ENCODE data around the gene PSMA2. TPM values are rescaled to one million over a fixed set of nuclear protein-coding genes. Genes with fewer than 3 reads are reported as not detected.

The PSMA2 gene
- total RNA-seq, 2 experiments from 2014 or later: 199 to 221 TPM

DNA sequence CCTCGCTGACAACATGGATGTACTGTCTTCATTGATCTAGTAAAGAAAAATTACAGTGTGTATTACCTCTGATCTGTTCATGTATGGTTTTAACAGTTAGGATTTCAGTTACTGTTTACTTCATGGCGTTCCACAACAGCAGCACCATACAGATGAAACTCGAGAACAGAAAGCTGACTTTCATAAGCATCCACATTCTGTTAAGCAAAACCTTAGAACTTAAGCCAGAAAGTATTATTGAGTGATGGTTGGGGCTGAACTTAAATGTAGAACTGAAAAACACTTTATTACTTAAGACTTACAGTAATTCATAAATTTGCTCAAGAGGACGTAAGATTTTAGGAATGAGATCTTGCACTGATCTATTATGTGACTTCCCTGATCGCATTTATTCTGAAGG, 3.9 kb upstream of the PSMA2 start:
- intact Hi-C loops (cut with micrococcal nuclease): loop anchor here (10.0 kb wide), 1 partner anchor 929 kb away; the partner anchor contains the start of gene MRPS24
- no peak for DNase-seq
- peaks cover 58% of the 10 kb centered on the region for H3K4me1 Mint-ChIP-seq (ENCODE audit: low read depth)
- CTCF ChIA-PET: interaction anchor here (0.6 to 1.2 kb wide), 2 partner anchors 7 to 1206 kb away, joined by 3 to 4 read pairs; no protein-coding TSS in a partner anchor
- H3K27me3 Mint-ChIP-seq (ENCODE audit: low read depth): no peaks in the 10 kb centered on the region
- H3K9me3 Mint-ChIP-seq: no peaks in the 10 kb centered on the region
- peak overlapping the region; percentile 20 for H3K27ac Mint-ChIP-seq
- H3K36me3 Mint-ChIP-seq (ENCODE audit: low read depth): peaks cover 33% of the 10 kb centered on the region
- no peak overlapping the region for H3K4me3 Mint-ChIP-seq

- Mint-ChIP-seq H3K4me3 (peak overlapping the region; percentile 100), H3K36me3 (ENCODE audit: low read depth) (peaks cover 38% of the 10 kb centered on the region), H3K4me1 (ENCODE audit: low read depth) (peaks cover 54% of the 10 kb centered on the region), H3K27ac (peak overlapping the region; percentile 70), H3K9me3 (no peaks in the 10 kb centered on the region), H3K27me3 (ENCODE audit: low read depth) (no peaks in the 10 kb centered on the region)
- CTCF ChIA-PET: interaction anchor here (1.2 kb wide), 1 partner anchor 9 kb away, joined by 3 read pairs; no protein-coding TSS in a partner anchor
- DNase-seq: no peak
- intact Hi-C loops (cut with micrococcal nuclease): loop anchor here (5.0 to 10.0 kb wide), 3 partner anchors 898 to 1052 kb away; partner anchors contain the start of gene MRPS24
These were observed 2.3 kb upstream of the PSMA2 start for GRCh38 chr7:42934291-42934690.

DNA sequence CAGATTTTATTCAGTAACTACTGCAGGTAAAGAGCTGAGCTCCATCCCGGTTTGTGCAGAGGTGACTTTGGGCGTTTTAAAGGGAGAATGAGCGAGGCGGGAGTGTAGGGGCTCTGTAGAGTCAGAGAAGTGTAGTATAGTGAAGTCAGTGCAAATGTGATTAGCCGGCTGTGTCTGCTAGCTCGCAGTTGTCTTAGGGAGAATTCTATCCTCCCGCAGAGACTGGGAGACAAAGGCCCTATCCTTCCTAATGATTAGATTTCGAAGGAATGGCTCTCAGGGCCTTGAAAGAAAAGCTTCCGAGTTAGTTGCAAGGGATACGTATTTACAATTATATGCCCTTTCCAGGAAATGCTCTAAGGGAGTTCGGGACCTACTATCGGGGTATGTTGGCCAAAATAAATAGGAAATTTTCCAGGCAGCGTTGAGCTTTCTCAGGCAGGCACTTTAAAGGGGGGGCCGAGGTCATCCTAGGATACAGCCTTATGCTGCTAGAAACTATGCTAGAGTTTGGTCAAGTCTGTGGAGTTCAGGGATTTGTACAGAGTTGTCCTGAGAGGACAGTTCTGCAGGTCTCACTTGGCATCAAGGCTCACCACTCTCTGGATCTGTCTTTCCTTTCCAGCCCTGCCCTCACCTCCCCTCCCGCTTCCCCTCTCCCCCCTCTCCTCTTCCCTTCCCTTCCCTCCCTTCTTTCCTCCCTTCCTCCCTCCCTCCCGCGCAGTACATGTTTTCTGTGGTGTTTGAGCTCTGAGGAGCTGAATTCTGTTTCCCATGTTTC, 1.0 kb upstream of the PSMA2 start:
- DNase-seq: no peak
- CTCF ChIA-PET: interaction anchor here (1.6 to 1.7 kb wide), 2 partner anchors 10 to 21 kb away, joined by 6 read pairs; partner anchors contain the start of gene C7orf25
- intact Hi-C loops (cut with micrococcal nuclease): loop anchor here (1.0 to 10.0 kb wide), 10 partner anchors 7 to 1051 kb away; partner anchors contain the start of genes C7orf25, COA1, MRPS24 and STK17A
- Mint-ChIP-seq H3K36me3 (ENCODE audit: low read depth) (peaks cover 44% of the 10 kb centered on the region), H3K27me3 (ENCODE audit: low read depth) (no peaks in the 10 kb centered on the region), H3K9me3 (no peaks in the 10 kb centered on the region), H3K4me3 (peak overlapping the region; percentile 100), H3K27ac (peak overlapping the region; percentile 100), H3K4me1 (ENCODE audit: low read depth) (peaks cover 55% of the 10 kb centered on the region)

- Mint-ChIP-seq H3K4me3 (peak overlapping the region; percentile 100), H3K27me3 (ENCODE audit: low read depth) (no peaks in the 10 kb centered on the region), H3K9me3 (no peaks in the 10 kb centered on the region), H3K36me3 (ENCODE audit: low read depth) (peaks cover 51% of the 10 kb centered on the region), H3K4me1 (ENCODE audit: low read depth) (peaks cover 62% of the 10 kb centered on the region), H3K27ac (peak overlapping the region; percentile 100)
- intact Hi-C loops (cut with micrococcal nuclease): loop anchor here (5.0 to 10.0 kb wide), 3 partner anchors 901 to 1049 kb away; partner anchors contain the start of gene MRPS24
- CTCF ChIA-PET: interaction anchor here (1.2 to 1.7 kb wide), 3 partner anchors 10 to 330 kb away, joined by 3 to 6 read pairs (median 6); partner anchors contain the start of gene C7orf25
- DNase-seq: no peak
These were observed 534 bp downstream of the PSMA2 start for GRCh38 chr7:42931447-42931833.

- H3K9me3 Mint-ChIP-seq: no peaks in the 10 kb centered on the region
- CTCF ChIA-PET: interaction anchor here (1.1 to 1.2 kb wide), 2 partner anchors 20 to 331 kb away, joined by 3 read pairs; no protein-coding TSS in a partner anchor
- peak overlapping the region; percentile 100 for H3K27ac Mint-ChIP-seq
- H3K4me3 Mint-ChIP-seq: peak overlapping the region; percentile 100
- intact Hi-C loops (cut with micrococcal nuclease): loop anchor here (5.0 to 10.0 kb wide), 3 partner anchors 901 to 1049 kb away; partner anchors contain the start of gene MRPS24
- H3K27me3 Mint-ChIP-seq (ENCODE audit: low read depth): no peaks in the 10 kb centered on the region
- H3K36me3 Mint-ChIP-seq (ENCODE audit: low read depth): peaks cover 50% of the 10 kb centered on the region
- H3K4me1 Mint-ChIP-seq (ENCODE audit: low read depth): peaks cover 63% of the 10 kb centered on the region
- no peak for DNase-seq
These were observed 1.1 kb downstream of the PSMA2 start for GRCh38 chr7:42930889-42931288.

- Mint-ChIP-seq H3K27ac (no peak overlapping the region), H3K36me3 (ENCODE audit: low read depth) (peaks cover 55% of the 10 kb centered on the region), H3K9me3 (no peaks in the 10 kb centered on the region), H3K4me1 (ENCODE audit: low read depth) (peaks cover 65% of the 10 kb centered on the region), H3K4me3 (peak overlapping the region; percentile 39), H3K27me3 (ENCODE audit: low read depth) (no peaks in the 10 kb centered on the region)
- intact Hi-C loops (cut with micrococcal nuclease): no loop called here
- DNase-seq: no peak
- CTCF ChIA-PET: interaction anchor here (0.7 to 1.4 kb wide), 4 partner anchors 9 to 332 kb away, joined by 3 to 5 read pairs (median 3); no protein-coding TSS in a partner anchor
These were observed 2.5 kb downstream of the PSMA2 start for GRCh38 chr7:42929449-42929848.

GRCh38 chr7:42928754-42929153, 3.2 kb downstream of the PSMA2 start:
- H3K4me1 Mint-ChIP-seq (ENCODE audit: low read depth): peaks cover 62% of the 10 kb centered on the region
- intact Hi-C loops (cut with micrococcal nuclease): no loop called here
- H3K27me3 Mint-ChIP-seq (ENCODE audit: low read depth): no peaks in the 10 kb centered on the region
- H3K27ac Mint-ChIP-seq: no peak overlapping the region
- H3K4me3 Mint-ChIP-seq: peak overlapping the region; percentile 32
- no peak for DNase-seq
- CTCF ChIA-PET: interaction anchor here (0.7 to 1.4 kb wide), 4 partner anchors 9 to 17 kb away, joined by 3 to 5 read pairs (median 3); no protein-coding TSS in a partner anchor
- H3K9me3 Mint-ChIP-seq: no peaks in the 10 kb centered on the region
- H3K36me3 Mint-ChIP-seq (ENCODE audit: low read depth): peaks cover 50% of the 10 kb centered on the region

GRCh38 chr7:42926204-42926603, 5.8 kb downstream of the PSMA2 start:
- Mint-ChIP-seq H3K4me1 (ENCODE audit: low read depth) (peaks cover 69% of the 10 kb centered on the region), H3K27ac (no peak overlapping the region), H3K36me3 (ENCODE audit: low read depth) (peaks cover 54% of the 10 kb centered on the region), H3K27me3 (ENCODE audit: low read depth) (no peaks in the 10 kb centered on the region), H3K4me3 (no peak overlapping the region), H3K9me3 (no peaks in the 10 kb centered on the region)
- intact Hi-C loops (cut with micrococcal nuclease): loop anchor here (1.0 kb wide), 1 partner anchor 12 kb away; no protein-coding TSS in a partner anchor
- no peak for DNase-seq
- CTCF ChIA-PET: interaction anchor here (0.5 to 1.7 kb wide), 3 partner anchors 15 to 46 kb away, joined by 4 to 5 read pairs (median 5); no protein-coding TSS in a partner anchor

GRCh38 chr7:42925630-42926029, 6.3 kb downstream of the PSMA2 start:
- intact Hi-C loops (cut with micrococcal nuclease): loop anchor here (1.0 kb wide), 1 partner anchor 11 kb away; no protein-coding TSS in a partner anchor
- CTCF ChIA-PET: no interaction called here
- H3K27me3 Mint-ChIP-seq (ENCODE audit: low read depth): no peaks in the 10 kb centered on the region
- H3K4me1 Mint-ChIP-seq (ENCODE audit: low read depth): peaks cover 69% of the 10 kb centered on the region
- no peak for DNase-seq
- no peaks in the 10 kb centered on the region for H3K9me3 Mint-ChIP-seq
- H3K27ac Mint-ChIP-seq: peak overlapping the region; percentile 70
- H3K36me3 Mint-ChIP-seq (ENCODE audit: low read depth): peaks cover 57% of the 10 kb centered on the region
- H3K4me3 Mint-ChIP-seq: no peak overlapping the region

DNA sequence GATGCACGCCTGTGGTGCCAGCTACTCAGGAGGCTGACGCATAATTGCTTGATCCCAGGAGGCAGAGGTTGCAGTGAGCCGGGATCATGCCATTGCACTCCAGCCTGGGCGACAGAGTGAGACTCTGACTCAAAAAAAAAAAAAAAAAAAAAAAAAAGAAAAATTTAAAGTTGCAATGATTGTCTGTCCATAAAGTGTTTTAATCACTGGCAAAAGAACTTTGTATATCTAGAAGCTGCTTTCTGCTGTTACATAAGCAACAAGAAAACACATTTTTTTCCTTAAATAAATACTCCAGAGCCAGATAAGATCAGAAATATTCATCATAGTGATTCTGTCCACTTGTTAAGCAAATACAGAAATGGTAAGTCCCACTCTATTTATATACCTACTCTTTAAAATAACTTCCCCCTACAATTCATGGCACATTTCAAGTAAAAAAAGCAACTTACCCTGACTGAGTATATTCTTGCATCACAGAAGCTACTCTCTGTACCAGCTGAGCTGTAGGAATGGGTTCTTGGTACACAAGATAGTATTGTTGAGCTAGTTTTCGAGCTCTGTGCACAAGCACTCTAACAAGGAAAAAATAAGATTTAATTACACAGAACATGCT, 7.6 kb downstream of the PSMA2 start:
- intact Hi-C loops (cut with micrococcal nuclease): no loop called here
- Mint-ChIP-seq H3K4me3 (no peak overlapping the region), H3K9me3 (no peaks in the 10 kb centered on the region), H3K36me3 (ENCODE audit: low read depth) (peaks cover 60% of the 10 kb centered on the region), H3K4me1 (ENCODE audit: low read depth) (peaks cover 59% of the 10 kb centered on the region), H3K27ac (peak overlapping the region; percentile 86), H3K27me3 (ENCODE audit: low read depth) (no peaks in the 10 kb centered on the region)
- CTCF ChIA-PET: interaction anchor here (0.6 to 1.0 kb wide), 2 partner anchors 39 to 58 kb away, joined by 3 to 4 read pairs; no protein-coding TSS in a partner anchor
- DNase-seq: no peak

GRCh38 chr7:42922017-42922753, 9.8 kb downstream of the PSMA2 start:
- DNase-seq: no peak
- CTCF ChIA-PET: interaction anchor here (1.3 to 1.6 kb wide), 2 partner anchors 10 to 19 kb away, joined by 3 read pairs; partner anchors contain the start of gene C7orf25
- Mint-ChIP-seq H3K36me3 (ENCODE audit: low read depth) (peaks cover 58% of the 10 kb centered on the region), H3K27me3 (ENCODE audit: low read depth) (no peaks in the 10 kb centered on the region), H3K9me3 (no peaks in the 10 kb centered on the region), H3K4me3 (no peak overlapping the region), H3K4me1 (ENCODE audit: low read depth) (peaks cover 40% of the 10 kb centered on the region), H3K27ac (no peak overlapping the region)
- intact Hi-C loops (cut with micrococcal nuclease): no loop called here

Measured in activated naive CD4-positive, alpha-beta T cell treated with anti-CD3 and anti-CD28 coated beads for 36 hours (primary cell).